HCT116 (cell line): Measurements from ENCODE around the gene TRIM29. TPM values are rescaled to one million over a fixed set of nuclear protein-coding genes. Genes with fewer than 3 reads are reported as not detected.

ENCODE experiments used
- ATAC-seq: fragments of 200-7000 bp; cut with Tn5 transposase; 2 replicates; pipeline ENCODE4 v1.9.1; 2020; ENCODE audit warnings: mild to moderate bottlenecking, moderate library complexity
- BruUV-seq: library from RNA; stranded (reverse); fragments of 400-500 nt; replicated peaks from 2 replicates; lab custom pipeline; 2021; lab: Mats Ljungman, UMichigan
- CTCF ChIA-PET: fragments of 300-600 bp; sonication (Branson Sonifier 250); formaldehyde crosslinking; loops from one replicate; lab custom pipeline; 2021; ENCODE audit warnings: antibody characterized with exemption; lab: Charles Lee
- POLR2A ChIA-PET: fragments of 300-600, 350-600 bp; sonication (Branson Sonifier 250); formaldehyde crosslinking; loops from one replicate; lab custom pipeline; 2021; ENCODE audit warnings: antibody characterized with exemption; lab: Charles Lee
- RAD21 ChIA-PET, 2 experiments: fragments of 300-600 bp; sonication (Branson Sonifier 250); formaldehyde crosslinking; loops; one replicate each; lab custom pipeline; 2023; ENCODE audit warnings: low total read pairs in 2 of 2; ENCODE audit not compliant: uncharacterized antibody in 2 of 2, unreplicated experiment in 2 of 2, low non-redundant PET in 1 of 2; lab: Charles Lee
- DNase-seq: peaks from one replicate; pipeline ENCODE4 v3.0.0-alpha.2; 2010; ENCODE audit warnings: low read depth, low spot score
- H2AFZ ChIP-seq: fragments of 200-600 bp; shearing (Covaris generic), sonication (generic); 2 replicates; pipeline ENCODE4 v1.6.1; 2017; ENCODE audit warnings: low read depth, mixed run types, mixed read lengths, antibody characterized with exemption, low read length; ENCODE audit not compliant: poor library complexity, severe bottlenecking
- H3K27ac ChIP-seq: 2 replicates; pipeline ENCODE4 v1.5.1; 2012; ENCODE audit warnings: low read depth, low read length
- H3K27me3 ChIP-seq: fragments of 200-600 bp; sonication (generic); 2 replicates; pipeline ENCODE4 v1.6.1; 2016; ENCODE audit warnings: mixed run types, low read length, mixed read lengths; ENCODE audit not compliant: insufficient read depth
- H3K36me3 ChIP-seq, 2 experiments: fragments of 200-500 bp in 1 of 2; fragments of 200-600 bp in 1 of 2; sonication (Bioruptor generic) in 1 of 2; sonication (generic) in 1 of 2; 2 replicates each; pipeline versions ENCODE4 v1.5.1 to v1.6.1; 2014 to 2016; ENCODE audit warnings: low read length in 2 of 2, inconsistent platforms in 1 of 2, mixed read lengths in 1 of 2, mixed run types in 1 of 2; ENCODE audit not compliant: insufficient read depth in 2 of 2, control insufficient read depth in 1 of 2
- H3K4me1 ChIP-seq, 2 experiments: fragments of 200-600 bp in 1 of 2; sonication (generic) in 1 of 2; 2 replicates each; pipeline versions ENCODE4 v1.5.1 to v1.6.1; 2012 to 2017; ENCODE audit warnings: low read length in 2 of 2, inconsistent platforms in 1 of 2, mild to moderate bottlenecking in 1 of 2, mixed read lengths in 1 of 2, mixed run types in 1 of 2, moderate library complexity in 1 of 2; ENCODE audit not compliant: insufficient read depth in 2 of 2, control insufficient read depth in 1 of 2
- H3K4me2 ChIP-seq: fragments of 200-600 bp; sonication (generic); 2 replicates; pipeline ENCODE4 v1.6.1; 2017; ENCODE audit warnings: mixed run types, low read length, mixed read lengths
- H3K4me3 ChIP-seq, 2 experiments: fragments of 200-600 bp in 1 of 2; sonication (generic) in 1 of 2; replicated peaks in 1 of 2; 2 replicates each; pipeline ENCODE4 v1.5.1; 2011 to 2016; ENCODE audit warnings: low read length in 2 of 2, control low read depth in 1 of 2, low read depth in 1 of 2, mild to moderate bottlenecking in 1 of 2, mixed read lengths in 1 of 2, mixed run types in 1 of 2
- H3K79me2 ChIP-seq: fragments of 200-600 bp; sonication (generic); 2 replicates; pipeline ENCODE4 v1.6.1; 2017; ENCODE audit warnings: mild to moderate bottlenecking, mixed run types, low read length, moderate library complexity, mixed read lengths; ENCODE audit not compliant: insufficient read depth
- H3K9ac ChIP-seq: fragments of 200-600 bp; sonication (generic); 2 replicates; pipeline ENCODE4 v1.6.1; 2016; ENCODE audit warnings: low read length, mixed read lengths
- H3K9me2 ChIP-seq: fragments of 200-600 bp; sonication (generic), shearing (Covaris generic); 2 replicates; pipeline ENCODE4 v1.6.1; 2017; ENCODE audit warnings: mixed run types, mild to moderate bottlenecking, moderate library complexity; ENCODE audit not compliant: insufficient read depth
- H3K9me3 ChIP-seq, 2 experiments: fragments of 200-500 bp in 1 of 2; fragments of 200-600 bp in 1 of 2; sonication (Bioruptor generic) in 1 of 2; sonication (generic) in 1 of 2; 2 replicates each; pipeline ENCODE4 v1.6.1; 2014 to 2017; ENCODE audit warnings: low read length in 2 of 2, mixed read lengths in 2 of 2, inconsistent platforms in 1 of 2, low read depth in 1 of 2, mild to moderate bottlenecking in 1 of 2, mixed run types in 1 of 2, moderate library complexity in 1 of 2; ENCODE audit not compliant: control insufficient read depth in 1 of 2, insufficient read depth in 1 of 2
- H4K20me1 ChIP-seq: fragments of 200-600 bp; sonication (generic), shearing (Covaris generic); 2 replicates; pipeline ENCODE4 v1.6.1; 2017; ENCODE audit warnings: mixed run types, mild to moderate bottlenecking, moderate library complexity; ENCODE audit not compliant: insufficient read depth
- CBX3 ChIP-seq: IDR thresholded peaks from 2 replicates; pipeline ENCODE4 v1.6.1; 2012; ENCODE audit warnings: low read depth
- CEBPB ChIP-seq: IDR thresholded peaks from 2 replicates; pipeline ENCODE4 v1.6.1; 2012; ENCODE audit warnings: low read depth
- EGR1 ChIP-seq: IDR thresholded peaks from 2 replicates; pipeline ENCODE4 v1.6.1; 2012; ENCODE audit warnings: low read depth
- EZH2phosphoT487 ChIP-seq: fragments of 200-600 bp; IDR thresholded peaks from 2 replicates; pipeline ENCODE4 v1.6.1; 2018; ENCODE audit warnings: antibody characterized with exemption, borderline replicate concordance
- JUND ChIP-seq: IDR thresholded peaks from 2 replicates; pipeline ENCODE4 v1.6.1; 2012
- RAD21 ChIP-seq: IDR thresholded peaks from 2 replicates; pipeline ENCODE4 v1.6.1; 2012; ENCODE audit warnings: low read depth, mild to moderate bottlenecking
- SIN3A ChIP-seq: IDR thresholded peaks from 2 replicates; pipeline ENCODE4 v1.6.1; 2012; ENCODE audit warnings: low read depth
- TCF7L2 ChIP-seq: IDR thresholded peaks from 2 replicates; pipeline ENCODE4 v1.7.0; 2011; ENCODE audit warnings: borderline replicate concordance, inconsistent platforms; ENCODE audit not compliant: insufficient read depth, insufficient read length; ENCODE audit errors: extremely low read depth
- YY1 ChIP-seq: IDR thresholded peaks from 2 replicates; pipeline ENCODE4 v1.6.1; 2011; ENCODE audit warnings: low read length, low read depth, moderate library complexity, mild to moderate bottlenecking; ENCODE audit not compliant: insufficient replicate concordance; ENCODE audit errors: extremely low read depth
- ZNF274 ChIP-seq: fragments of 200-500 bp; sonication (Bioruptor generic); IDR thresholded peaks from 2 replicates; pipeline ENCODE4 v1.6.1; 2014; ENCODE audit warnings: mild to moderate bottlenecking, low read depth, low read length, inconsistent platforms
- intact Hi-C: fragments of 100-400 bp; cut with micrococcal nuclease; formaldehyde crosslinking; loops from 2 replicates; pipeline ENCODE4 v1.10.0; 2022
- total RNA-seq: library from RNA; stranded (reverse); gene quantifications from one replicate; pipeline ENCODE4 v1.2.1, GENCODE V29; 2021; ENCODE audit not compliant: unreplicated experiment
- TF ChIP-seq, protein P1 (sequence below): IDR thresholded peaks from 2 replicates; pipeline ENCODE4 v1.6.1; 2012
- TF ChIP-seq, protein P2 (sequence below): IDR thresholded peaks from 2 replicates; pipeline ENCODE4 v1.6.1; 2011; ENCODE audit warnings: mild to moderate bottlenecking, low read length, moderate library complexity; ENCODE audit not compliant: insufficient replicate concordance; ENCODE audit errors: extremely low read depth
- TF ChIP-seq, protein P3 (sequence below): IDR thresholded peaks from 2 replicates; pipeline ENCODE4 v1.6.1; 2012
- TF ChIP-seq, protein P4 (sequence below), 3 experiments: fragments of 200-600 bp in 1 of 3; sonication (generic) in 1 of 3; IDR thresholded peaks in 2 of 3; conservative IDR thresholded peaks in 1 of 3; 2 replicates each; pipeline ENCODE4 v1.5.1; 2012 to 2017; ENCODE audit warnings: low read depth in 2 of 3, low read length in 2 of 3, antibody characterized with exemption in 1 of 3, borderline replicate concordance in 1 of 3, control low read depth in 1 of 3, mild to moderate bottlenecking in 1 of 3, mixed read lengths in 1 of 3, mixed run types in 1 of 3, moderate library complexity in 1 of 3; ENCODE audit not compliant: insufficient read depth in 1 of 3

Gene TRIM29
- total RNA-seq, 1 experiment from 2014 or later = 0.54 TPM

DNA sequence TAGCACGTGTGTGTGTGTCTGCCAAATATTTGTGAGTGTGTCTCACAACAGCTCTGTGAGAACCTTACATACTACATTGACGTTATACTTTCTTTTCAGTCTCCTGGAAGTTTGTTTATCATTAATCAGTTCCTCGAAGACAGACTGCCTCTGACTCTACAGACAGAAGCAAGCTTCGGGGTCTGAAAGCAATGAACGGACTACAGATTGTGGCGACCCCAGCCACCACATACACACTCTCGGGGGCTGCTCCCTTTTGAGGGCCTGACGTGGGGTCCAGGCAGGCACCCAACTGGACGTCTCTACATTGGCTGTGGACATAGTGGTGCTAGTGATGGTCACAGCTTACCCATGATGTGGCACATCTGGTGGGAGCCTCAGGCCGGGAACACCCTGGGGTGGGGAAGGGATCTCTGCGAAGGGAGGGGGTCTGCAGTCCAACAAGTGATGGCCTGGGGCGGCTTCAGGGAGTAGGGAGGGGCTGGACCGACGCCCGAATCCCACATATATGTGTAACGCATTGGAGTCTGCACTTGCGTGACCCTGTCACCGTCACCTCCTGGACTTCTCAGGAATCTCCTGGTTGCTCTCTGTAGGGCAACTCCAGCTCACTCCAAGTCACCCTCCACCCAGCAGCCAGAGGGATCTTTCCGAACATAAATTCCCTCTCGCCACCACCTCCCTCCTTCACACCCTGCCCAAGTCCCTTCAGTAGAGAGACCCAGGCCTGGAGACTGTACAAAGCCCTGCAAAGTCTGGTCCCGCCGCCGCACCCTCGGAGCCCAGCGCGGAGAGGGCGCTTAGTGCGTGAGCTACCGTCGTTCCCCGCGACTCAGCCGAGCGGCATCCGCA, 30.4 kb upstream of the TRIM29 start:
- Histone ChIP-seq H3K9ac (no peak overlapping the region), H3K9me2 (no peaks in the 10 kb centered on the region), H3K79me2 (no peaks in the 10 kb centered on the region), H3K4me2 (peak overlapping the region; percentile 81), H3K4me1 (peaks cover 2 to 14% of the 10 kb centered on the region in 2 experiments; a peak in 1 of 4 replicates), H3K27ac (no peak overlapping the region; the same call in 1 of the 2 replicates), H3K36me3 (no peaks in the 10 kb centered on the region), H4K20me1 (no peaks in the 10 kb centered on the region), H3K9me3 (no peaks in the 10 kb centered on the region), H3K27me3 (no peaks in the 10 kb centered on the region), H3K4me3 (peak overlapping the region; percentile 29 to 49), H2AFZ (peak overlapping the region; percentile 96)
- CTCF ChIA-PET = interaction anchor here (1.0 to 1.1 kb wide), 2 partner anchors 10 to 135 kb away, joined by 4 read pairs; no protein-coding TSS in a partner anchor
- DNase-seq = no peak
- POLR2A ChIA-PET = no interaction called here
- RAD21 ChIA-PET = no interaction called here
- no peak for TF ChIP-seq RAD21
- no peak for TF ChIP-seq CBX3
- no peak for TF ChIP-seq EZH2phosphoT487
- no peak for TF ChIP-seq EGR1
- no peak for TF ChIP-seq YY1
- no peak for TF ChIP-seq TCF7L2
- no peak for TF ChIP-seq SIN3A
- TF ChIP-seq CEBPB = no peak
- TF ChIP-seq JUND = no peak
- TF ChIP-seq, protein P1, sequence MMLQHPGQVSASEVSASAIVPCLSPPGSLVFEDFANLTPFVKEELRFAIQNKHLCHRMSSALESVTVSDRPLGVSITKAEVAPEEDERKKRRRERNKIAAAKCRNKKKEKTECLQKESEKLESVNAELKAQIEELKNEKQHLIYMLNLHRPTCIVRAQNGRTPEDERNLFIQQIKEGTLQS = no peak
- no peak for TF ChIP-seq ZNF274
- TF ChIP-seq, protein P2, sequence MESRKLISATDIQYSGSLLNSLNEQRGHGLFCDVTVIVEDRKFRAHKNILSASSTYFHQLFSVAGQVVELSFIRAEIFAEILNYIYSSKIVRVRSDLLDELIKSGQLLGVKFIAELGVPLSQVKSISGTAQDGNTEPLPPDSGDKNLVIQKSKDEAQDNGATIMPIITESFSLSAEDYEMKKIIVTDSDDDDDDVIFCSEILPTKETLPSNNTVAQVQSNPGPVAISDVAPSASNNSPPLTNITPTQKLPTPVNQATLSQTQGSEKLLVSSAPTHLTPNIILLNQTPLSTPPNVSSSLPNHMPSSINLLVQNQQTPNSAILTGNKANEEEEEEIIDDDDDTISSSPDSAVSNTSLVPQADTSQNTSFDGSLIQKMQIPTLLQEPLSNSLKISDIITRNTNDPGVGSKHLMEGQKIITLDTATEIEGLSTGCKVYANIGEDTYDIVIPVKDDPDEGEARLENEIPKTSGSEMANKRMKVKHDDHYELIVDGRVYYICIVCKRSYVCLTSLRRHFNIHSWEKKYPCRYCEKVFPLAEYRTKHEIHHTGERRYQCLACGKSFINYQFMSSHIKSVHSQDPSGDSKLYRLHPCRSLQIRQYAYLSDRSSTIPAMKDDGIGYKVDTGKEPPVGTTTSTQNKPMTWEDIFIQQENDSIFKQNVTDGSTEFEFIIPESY = no peak
- TF ChIP-seq, protein P3, sequence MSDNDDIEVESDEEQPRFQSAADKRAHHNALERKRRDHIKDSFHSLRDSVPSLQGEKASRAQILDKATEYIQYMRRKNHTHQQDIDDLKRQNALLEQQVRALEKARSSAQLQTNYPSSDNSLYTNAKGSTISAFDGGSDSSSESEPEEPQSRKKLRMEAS = no peak
- TF ChIP-seq, protein P4, sequence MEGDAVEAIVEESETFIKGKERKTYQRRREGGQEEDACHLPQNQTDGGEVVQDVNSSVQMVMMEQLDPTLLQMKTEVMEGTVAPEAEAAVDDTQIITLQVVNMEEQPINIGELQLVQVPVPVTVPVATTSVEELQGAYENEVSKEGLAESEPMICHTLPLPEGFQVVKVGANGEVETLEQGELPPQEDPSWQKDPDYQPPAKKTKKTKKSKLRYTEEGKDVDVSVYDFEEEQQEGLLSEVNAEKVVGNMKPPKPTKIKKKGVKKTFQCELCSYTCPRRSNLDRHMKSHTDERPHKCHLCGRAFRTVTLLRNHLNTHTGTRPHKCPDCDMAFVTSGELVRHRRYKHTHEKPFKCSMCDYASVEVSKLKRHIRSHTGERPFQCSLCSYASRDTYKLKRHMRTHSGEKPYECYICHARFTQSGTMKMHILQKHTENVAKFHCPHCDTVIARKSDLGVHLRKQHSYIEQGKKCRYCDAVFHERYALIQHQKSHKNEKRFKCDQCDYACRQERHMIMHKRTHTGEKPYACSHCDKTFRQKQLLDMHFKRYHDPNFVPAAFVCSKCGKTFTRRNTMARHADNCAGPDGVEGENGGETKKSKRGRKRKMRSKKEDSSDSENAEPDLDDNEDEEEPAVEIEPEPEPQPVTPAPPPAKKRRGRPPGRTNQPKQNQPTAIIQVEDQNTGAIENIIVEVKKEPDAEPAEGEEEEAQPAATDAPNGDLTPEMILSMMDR (IDR thresholded peaks at IDR 0.05 in 2 of 3, conservative IDR thresholded peaks at IDR 0.05 in 1 of 3; ENCODE audit: borderline replicate concordance in 1 of 3, insufficient read depth in 1 of 3, low read depth in 2 of 3, low read length in 2 of 3) = no peak
- ATAC-seq = peak; percentile 7
- intact Hi-C loops = loop anchor here (2.0 kb wide), 1 partner anchor 502 kb away; no protein-coding TSS in a partner anchor
- BruUV-seq = no TSS peak
